AG08396 (cell line): ENCODE measurements around the gene MAP2K5.

ENCODE experiments used
- DNase-seq: peaks from one replicate; pipeline ENCODE4 v3.0.0; 2012; ENCODE audit warnings: low spot score, mixed read lengths

The MAP2K5 gene

DNA sequence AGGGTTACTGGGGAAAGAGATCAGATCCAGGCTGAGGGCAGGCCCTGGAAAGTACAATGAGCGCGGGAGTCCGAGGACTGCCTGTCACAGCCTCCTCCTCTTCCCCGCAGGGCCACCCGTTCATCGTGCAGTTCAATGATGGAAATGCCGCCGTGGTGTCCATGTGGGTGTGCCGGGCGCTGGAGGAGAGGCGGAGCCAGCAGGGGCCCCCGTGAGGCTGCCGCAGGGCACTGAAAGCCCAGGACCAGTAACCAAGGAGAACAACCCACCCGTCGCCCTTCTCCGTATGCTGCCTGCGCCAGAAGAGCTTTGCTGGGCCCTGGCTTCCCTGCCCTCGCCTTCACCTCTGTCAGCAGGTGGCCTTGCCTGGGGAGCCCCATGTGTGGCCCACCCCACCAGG, 264.0 kb downstream of the MAP2K5 start:
- DNase-seq, result no peak

DNA sequence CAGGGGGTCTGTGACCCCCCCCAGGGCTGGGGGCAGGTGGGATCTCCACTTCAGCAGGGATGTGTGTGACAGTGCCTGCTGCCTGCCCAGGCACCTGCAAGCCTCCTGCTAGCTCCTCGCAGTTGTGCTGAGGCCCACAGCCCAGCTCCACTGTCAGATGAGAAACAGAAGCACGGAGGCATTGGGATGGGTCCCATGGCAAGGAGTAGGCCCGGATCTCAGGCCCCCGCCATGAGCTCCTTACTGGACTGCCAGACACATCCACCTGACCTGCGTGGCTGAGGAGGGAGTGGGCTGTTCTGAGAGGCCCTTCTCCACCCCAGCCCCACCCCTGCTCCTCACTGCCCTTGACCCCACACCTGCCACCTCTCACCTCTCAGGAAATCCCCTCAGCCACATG, 264.6 kb downstream of the MAP2K5 start:
- no peak for DNase-seq

DNA sequence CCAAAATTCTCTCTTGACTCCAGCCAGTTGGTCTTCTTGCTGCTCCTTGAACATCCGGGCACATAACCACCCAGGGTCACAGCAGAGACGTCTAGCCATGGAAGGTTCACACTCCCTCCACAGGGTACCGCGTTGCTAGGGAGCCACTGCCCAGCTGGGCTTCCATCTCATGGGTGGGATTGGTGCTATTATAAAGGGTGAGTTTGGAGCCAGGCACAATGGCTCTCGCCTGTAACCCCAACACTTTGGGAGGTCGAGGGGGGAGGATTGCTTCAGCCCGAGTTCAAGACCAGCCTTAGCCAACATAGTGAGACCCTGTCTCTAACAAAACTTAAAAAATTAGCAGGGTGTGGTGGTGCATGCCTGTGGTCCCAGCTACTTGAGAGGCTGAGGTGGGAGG, 265.3 kb downstream of the MAP2K5 start:
- no peak for DNase-seq

- DNase-seq, result no peak
These were observed 266.3 kb downstream of the MAP2K5 start for GRCh38 chr15:67808821-67809220.

GRCh38 chr15:67809441-67809840, 266.9 kb downstream of the MAP2K5 start:
- no peak for DNase-seq

DNA sequence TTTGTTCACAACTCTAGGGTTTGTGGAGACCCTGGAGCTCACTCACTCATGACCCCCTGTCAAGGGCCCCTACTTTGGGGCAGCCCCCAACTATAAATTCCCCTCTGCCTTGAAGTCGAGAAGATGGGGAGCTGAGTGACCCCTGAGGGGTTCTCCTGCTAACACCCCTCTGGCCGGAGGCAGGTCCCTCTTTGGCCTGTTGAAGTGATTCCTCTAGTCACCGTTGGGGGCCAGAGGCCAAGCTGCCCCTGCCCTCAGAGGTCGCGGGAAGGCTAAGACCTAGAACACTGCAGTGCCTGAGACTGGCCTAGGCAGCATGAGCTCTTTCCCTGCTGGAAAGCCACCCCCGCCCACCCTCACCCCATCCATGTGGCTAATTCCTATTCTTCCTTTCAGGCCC, 267.4 kb downstream of the MAP2K5 start:
- DNase-seq, result no peak

- DNase-seq, result no peak
These were observed 269.7 kb downstream of the MAP2K5 start for GRCh38 chr15:67812241-67812644.

DNA sequence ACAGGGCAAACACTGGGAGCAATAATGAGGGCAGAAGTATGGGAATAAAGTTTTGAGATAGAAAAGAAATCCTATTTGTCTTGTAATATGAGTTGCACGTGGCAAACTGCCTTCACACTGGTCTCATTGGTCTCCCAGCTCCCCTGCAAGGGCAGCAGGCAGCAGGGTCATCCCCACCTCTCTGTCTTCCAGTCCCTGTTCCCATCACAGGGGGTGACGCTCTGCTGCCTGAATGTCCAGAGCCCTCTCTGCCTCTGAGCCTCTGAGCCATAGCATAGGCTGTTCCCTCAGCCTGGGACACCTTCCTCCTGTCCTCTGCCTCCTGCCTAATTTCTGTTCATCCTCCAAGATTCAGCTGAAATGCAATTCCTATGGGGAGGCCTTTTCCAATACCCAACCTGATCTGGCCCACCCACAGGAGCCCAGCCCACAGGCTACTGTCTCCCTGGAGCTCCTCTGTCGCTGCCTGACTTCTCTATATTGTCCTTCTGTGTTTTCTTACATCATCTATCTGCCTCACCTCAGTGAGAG, 270.7 kb downstream of the MAP2K5 start:
- no peak for DNase-seq

DNA sequence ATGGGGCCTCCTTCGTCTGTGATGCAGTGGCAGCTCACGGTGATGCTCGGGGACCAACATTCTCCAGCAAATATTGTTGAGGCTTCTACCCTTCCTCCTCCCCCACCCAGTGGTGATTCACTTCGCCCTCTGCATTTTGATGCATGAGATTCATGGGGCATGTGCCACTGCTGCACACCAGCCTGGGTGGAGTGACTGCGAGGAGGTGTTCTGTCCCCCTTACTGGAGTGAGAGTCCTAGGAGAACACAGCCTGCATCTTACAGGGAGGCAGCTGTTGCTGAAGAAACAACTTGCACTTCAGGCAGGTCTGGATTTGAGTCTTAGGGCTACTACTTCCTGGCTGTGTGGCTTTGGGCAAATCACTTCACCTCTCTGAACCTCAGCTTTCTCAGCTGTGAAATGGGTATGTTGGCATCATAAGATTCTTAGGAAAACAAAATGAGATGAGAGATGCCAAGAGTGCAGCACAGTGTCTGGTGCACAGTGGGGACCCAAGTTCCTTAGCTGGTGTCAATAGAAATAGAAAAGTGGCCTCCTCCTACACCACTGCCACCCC, 272.6 kb downstream of the MAP2K5 start:
- no peak for DNase-seq

DNA sequence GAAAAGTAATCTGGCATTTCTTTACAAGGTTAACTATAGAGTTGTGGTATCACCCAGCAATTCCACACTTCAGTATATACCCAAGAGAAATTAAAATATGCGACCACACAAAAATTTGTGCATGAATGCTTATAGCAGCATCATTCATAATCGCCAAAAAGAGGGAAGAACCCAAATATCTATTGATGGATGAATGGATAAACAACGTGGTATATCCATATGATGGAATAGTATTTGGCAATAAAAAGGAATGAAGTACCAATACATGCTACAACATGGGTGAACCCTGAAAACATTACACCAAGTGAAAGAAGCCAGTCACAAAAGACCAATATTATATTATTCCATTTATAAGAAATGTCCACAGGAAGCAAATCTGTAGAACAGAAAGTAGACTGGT, 274.2 kb downstream of the MAP2K5 start:
- no peak for DNase-seq

DNA sequence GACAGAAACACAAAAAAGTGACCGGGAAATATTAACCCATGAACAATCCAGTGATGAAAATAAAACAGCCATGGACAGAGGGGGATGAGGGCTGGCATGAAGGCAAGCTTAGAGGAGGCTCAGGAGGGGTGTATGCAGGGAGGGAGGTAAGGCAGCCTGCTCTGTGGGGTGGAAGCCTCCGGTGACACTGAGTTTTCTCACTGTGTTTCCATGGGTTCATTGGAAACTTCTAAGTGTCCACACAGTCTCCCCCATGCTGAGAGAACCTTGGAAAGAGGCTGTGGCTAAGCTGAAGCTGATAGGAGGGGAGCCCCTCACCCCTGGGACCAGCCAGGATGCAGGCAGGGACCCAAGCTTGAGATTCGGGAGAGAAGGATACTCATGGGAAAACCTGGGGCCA, 276.0 kb downstream of the MAP2K5 start:
- DNase-seq, result no peak

DNA sequence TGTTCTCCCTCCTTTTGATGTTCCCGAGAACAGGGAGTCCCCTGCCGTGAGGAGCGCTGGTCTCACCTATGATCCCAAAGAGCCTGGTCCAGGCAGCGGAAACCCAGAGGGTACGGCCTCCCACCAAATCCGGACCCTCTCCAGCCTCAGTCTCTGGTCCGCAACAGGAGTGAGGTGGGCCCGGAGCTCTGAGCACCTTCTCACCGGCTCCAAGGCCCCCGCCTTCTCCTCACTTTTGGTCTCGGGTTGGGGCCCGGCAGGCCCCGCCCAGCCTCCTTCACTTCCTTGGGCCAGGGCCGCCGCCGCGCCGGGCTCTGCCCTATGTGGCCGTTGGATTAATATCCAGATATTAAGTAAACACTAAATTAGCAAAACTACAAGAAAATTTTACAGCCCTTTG, 277.1 kb downstream of the MAP2K5 start:
- DNase-seq, result no peak

DNA sequence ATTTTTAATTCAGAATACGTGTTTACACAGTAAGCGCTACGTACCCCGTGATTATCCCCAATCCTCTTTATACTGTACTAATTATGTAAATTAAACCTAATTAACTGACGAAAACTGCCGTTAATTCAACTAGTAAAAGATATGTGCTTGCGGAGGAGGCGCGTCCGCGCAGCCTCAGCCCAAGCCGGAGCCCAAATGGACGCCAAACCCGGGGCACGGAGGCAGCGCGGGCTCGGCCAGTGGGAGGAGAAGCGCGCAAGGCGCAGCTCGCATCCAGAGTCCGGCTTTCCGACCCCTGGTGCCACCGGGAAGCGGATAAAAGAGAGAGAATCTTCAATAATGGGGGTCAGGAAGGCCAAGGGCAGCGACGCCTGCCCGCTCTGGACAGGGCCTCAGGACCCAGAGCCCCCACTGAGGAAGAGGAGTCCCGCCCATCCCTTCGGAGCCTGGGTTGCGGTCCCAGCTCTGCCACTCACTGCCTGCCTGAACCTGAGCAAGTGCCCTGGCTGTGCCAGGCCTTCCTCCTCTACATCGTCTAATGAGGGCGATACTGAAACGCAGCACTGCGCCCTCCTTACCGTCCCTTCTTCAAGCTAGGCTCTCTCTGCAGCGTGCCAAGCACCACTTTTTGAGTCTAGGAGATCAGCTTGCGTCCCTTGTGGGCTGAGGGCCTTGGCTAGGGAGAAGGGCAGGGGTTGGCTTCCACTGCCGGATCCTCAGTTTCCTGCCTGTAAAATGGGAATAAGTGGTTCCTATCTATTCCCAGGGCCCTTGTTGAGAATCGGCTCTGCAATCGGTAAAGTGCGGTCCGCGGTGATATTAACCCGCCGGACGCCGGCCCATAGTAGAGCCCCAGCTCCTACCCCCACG, 277.9 kb downstream of the MAP2K5 start:
- DNase-seq, result peak; percentile 22

GRCh38 chr15:67820992-67821783, 278.7 kb downstream of the MAP2K5 start:
- peak; percentile 88 for DNase-seq

DNA sequence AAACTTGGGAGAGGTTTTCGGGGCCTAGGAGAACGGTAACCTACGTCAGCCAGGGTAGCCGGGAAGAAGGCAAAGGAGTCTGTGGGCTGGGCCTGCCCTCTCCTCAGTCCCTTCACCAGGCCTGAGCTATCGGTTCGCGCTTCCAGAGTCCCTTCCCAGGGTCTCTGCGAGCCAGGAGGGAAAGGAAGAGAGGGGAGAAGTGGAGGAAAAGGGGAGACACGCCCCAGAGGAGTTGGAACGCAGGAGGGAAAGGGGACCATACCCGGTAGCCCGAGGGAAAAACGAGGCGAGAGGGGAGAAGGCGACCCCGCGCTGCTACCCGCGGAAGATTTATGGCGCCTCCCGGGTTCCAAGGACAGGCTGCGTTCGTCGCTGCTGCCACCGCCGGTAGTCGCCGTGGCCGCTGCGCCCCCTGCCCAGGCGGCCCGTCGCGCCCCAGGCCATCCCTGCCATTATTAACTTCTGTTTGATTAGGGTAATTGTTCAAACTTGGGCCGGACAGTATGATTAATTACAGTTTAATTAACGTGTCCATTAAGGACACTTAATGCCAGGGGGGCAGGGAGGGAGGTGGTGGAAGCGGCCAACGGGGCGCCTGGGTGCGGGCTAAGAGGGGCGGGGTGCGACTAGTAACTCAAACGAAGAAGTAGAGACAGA, 279.4 kb downstream of the MAP2K5 start:
- peak; percentile 15 for DNase-seq

DNA sequence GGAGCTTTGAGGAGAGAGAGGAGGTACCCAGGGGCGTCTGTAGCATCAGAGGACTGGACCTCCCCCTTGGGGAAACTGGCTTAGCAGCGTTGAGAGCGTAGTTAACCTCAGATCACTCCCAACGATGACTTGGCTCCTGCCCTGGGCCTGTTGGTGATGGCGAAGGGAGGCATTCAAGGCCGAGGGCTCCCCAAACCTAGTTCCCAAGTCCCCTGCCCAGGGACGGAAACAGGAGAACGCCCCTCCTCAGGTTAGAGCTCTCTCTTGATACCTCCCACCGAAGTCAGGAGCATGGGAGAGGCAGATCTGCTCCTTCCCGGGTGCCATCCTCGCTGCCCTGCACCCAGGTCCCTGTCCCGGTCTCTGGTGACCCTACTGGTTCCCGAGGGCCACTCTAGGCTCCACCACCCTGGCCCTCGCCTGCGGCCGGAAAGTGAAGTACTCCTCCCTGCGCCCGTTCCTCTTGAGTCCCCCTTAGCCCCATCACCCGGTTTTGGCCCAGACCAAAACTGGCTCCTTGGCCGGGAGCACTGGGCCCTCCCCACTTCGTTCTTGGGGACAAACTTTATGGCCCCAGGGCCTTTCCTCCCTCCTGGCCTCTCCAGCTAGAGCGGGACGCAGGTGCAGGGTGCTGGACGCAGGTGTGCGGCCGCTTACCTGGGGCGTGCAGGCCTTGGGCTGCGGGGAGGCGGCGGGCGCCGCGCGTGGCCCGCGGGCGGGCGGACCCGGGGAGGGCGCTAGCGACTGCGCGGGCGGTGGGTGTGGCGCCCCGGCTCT, 280.2 kb downstream of the MAP2K5 start:
- peak; percentile 13 for DNase-seq

- peak; percentile 22 for DNase-seq
These were observed 281.1 kb downstream of the MAP2K5 start for GRCh38 chr15:67823314-67824196.

- DNase-seq, result peak; percentile 21
These were observed 281.9 kb downstream of the MAP2K5 start for GRCh38 chr15:67824197-67824968.
